D721Med (cell line): ENCODE data around the gene DYNC1H1.
A peak's percentile ranks its signal among the peaks of the same experiment; 100 is the strongest.

Source experiments
- DNase-seq: peaks from one replicate; pipeline ENCODE4 v3.0.0; 2011; ENCODE audit warnings: low spot score; ENCODE audit not compliant: insufficient read length
- FAIRE-seq: peaks from 2 replicates; lab custom pipeline; 2011; peaks lifted over from hg19 to GRCh38; lab: Jason Lieb, UNC
- TF ChIP-seq, protein P1 (sequence below): IDR thresholded peaks from 2 replicates; pipeline ENCODE4 v1.5.1; 2012; ENCODE audit warnings: mild to moderate bottlenecking, control low read depth; ENCODE audit not compliant: insufficient read depth; ENCODE audit errors: missing control alignments

Gene DYNC1H1

DNA sequence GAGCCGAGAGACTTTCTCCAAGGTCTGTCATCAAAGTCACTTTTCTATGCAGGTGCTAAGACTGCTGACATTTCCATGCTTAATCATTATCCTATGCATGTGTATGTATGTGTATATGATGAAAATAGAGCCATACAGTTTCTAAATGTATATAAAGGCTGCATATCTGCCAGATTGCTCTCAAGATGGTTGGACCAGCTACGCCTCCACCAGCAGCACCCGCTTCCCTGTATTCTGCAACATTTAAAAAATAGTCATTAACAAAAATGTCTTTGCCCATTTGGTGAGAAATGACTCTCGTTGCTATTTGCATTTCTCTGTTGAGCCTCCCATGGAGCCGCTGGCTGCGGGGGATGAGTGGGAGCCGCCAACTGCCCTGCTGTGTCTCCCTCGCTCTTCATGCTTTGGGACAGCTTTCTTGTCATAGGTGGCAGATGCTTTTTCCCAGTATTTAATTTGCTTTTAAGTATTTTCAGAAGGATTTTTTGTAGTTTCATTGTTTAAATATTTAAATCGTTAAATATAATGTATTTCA, 54.7 kb downstream of the DYNC1H1 start:
- DNase-seq = no peak
- no peak for FAIRE-seq
- TF ChIP-seq, protein P1, sequence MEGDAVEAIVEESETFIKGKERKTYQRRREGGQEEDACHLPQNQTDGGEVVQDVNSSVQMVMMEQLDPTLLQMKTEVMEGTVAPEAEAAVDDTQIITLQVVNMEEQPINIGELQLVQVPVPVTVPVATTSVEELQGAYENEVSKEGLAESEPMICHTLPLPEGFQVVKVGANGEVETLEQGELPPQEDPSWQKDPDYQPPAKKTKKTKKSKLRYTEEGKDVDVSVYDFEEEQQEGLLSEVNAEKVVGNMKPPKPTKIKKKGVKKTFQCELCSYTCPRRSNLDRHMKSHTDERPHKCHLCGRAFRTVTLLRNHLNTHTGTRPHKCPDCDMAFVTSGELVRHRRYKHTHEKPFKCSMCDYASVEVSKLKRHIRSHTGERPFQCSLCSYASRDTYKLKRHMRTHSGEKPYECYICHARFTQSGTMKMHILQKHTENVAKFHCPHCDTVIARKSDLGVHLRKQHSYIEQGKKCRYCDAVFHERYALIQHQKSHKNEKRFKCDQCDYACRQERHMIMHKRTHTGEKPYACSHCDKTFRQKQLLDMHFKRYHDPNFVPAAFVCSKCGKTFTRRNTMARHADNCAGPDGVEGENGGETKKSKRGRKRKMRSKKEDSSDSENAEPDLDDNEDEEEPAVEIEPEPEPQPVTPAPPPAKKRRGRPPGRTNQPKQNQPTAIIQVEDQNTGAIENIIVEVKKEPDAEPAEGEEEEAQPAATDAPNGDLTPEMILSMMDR = no peak

GRCh38 chr14:102020058-102020971, 55.9 kb downstream of the DYNC1H1 start:
- DNase-seq (no peak), FAIRE-seq (no peak)
- TF ChIP-seq, protein P1 = no peak

GRCh38 chr14:102026934-102027333, 62.6 kb downstream of the DYNC1H1 start:
- DNase-seq (no peak), FAIRE-seq (peak; percentile 80)
- TF ChIP-seq, protein P1 = no peak

DNA sequence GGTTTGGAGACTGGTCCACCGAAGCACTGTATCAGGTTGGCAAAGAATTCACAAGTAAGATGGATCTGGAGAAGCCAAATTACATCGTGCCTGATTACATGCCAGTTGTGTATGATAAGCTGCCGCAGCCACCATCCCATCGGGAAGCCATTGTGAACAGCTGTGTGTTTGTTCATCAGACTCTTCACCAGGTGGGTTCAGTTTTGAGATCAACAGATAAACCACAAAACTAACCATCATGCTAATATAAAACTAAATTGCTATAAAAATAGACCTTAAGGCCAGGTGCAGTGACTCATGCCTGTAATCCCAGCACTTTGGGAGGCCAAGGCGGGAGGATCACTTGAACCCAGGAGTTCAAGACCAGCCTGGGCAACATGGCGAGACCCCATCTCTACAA, 63.6 kb downstream of the DYNC1H1 start:
- no peak for DNase-seq
- no peak for FAIRE-seq
- TF ChIP-seq, protein P1 = no peak

- TF ChIP-seq, protein P1 = no peak
- FAIRE-seq (no peak), DNase-seq (no peak)
Observed at GRCh38 chr14:102028733-102029132, 64.4 kb downstream of the DYNC1H1 start.

DNA sequence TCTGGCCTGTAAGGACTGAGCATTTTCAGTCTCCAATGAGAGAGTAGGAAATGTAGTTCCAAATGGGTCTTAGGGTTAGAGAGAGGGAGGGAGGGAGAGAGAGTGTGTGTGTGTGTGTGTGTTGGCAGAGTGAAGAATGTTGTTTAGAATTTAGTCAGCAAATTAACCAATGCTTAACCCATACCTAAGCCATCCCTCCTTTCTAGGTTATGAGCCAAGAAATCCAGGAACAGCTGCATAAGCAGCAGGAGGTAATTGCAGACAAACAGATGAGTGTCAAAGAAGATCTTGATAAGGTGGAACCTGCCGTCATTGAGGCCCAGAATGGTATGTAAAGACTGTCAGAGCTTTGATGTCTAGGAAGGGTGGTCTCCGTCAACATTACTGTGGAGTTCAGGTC, 65.6 kb downstream of the DYNC1H1 start:
- DNase-seq = no peak
- TF ChIP-seq, protein P1 = no peak
- FAIRE-seq = no peak

GRCh38 chr14:102033241-102033640, 68.9 kb downstream of the DYNC1H1 start:
- TF ChIP-seq, protein P1 = no peak
- peak; percentile 29 for FAIRE-seq
- no peak for DNase-seq
